Activated CD4-positive, alpha-beta T cell treated with anti-CD3 and anti-CD28 coated beads, Interleukin-2, amount 10 ng/mL, durations not matched to agents 24 days and 14 days (primary cell): Measurements from ENCODE around the gene PCP4. TPM values are rescaled to one million over a fixed set of nuclear protein-coding genes. Genes with fewer than 3 reads are reported as not detected.
"Not testable (repeated sequence)": the region's sequence is repeated elsewhere in the genome, so short reads cannot be mapped to it uniquely, and the experiment has no call there.

Source experiments
- DNase-seq: peaks from one replicate; pipeline ENCODE4 v3.0.0; 2022
- H3K27ac Mint-ChIP-seq: one replicate; pipeline ENCODE4 v1.8.0; 2022; ENCODE audit warnings: mild to moderate bottlenecking, mixed read lengths
- H3K27me3 Mint-ChIP-seq: one replicate; pipeline ENCODE4 v1.8.0; 2022; ENCODE audit warnings: mixed read lengths
- H3K36me3 Mint-ChIP-seq: one replicate; pipeline ENCODE4 v1.8.0; 2022; ENCODE audit warnings: low read depth, mild to moderate bottlenecking, mixed read lengths
- H3K4me1 Mint-ChIP-seq: one replicate; pipeline ENCODE4 v1.8.0; 2021; ENCODE audit warnings: mixed read lengths
- H3K4me3 Mint-ChIP-seq: one replicate; pipeline ENCODE4 v1.8.0; 2022; ENCODE audit warnings: mild to moderate bottlenecking, moderate library complexity, mixed read lengths
- H3K9me3 Mint-ChIP-seq: one replicate; pipeline ENCODE4 v1.8.0; 2021; ENCODE audit warnings: mixed read lengths
- intact Hi-C: fragments of 100-400 bp; cut with micrococcal nuclease; formaldehyde crosslinking; loops from one replicate; pipeline ENCODE4 v1.15.1; 2023
- total RNA-seq: library from RNA; stranded (reverse); gene quantifications from 2 replicates; pipeline ENCODE4 v1.2.3, GENCODE V29; 2022

PCP4 gene
- total RNA-seq, 1 donor from 2014 or later: not detected

GRCh38 chr21:39882151-39882838 is 15.1 kb downstream of the PCP4 start:
- no peaks in the 10 kb centered on the region for H3K4me1 Mint-ChIP-seq
- intact Hi-C loops: no loop called here
- H3K36me3 Mint-ChIP-seq: no peaks in the 10 kb centered on the region
- DNase-seq: no peak
- no peaks in the 10 kb centered on the region for H3K27me3 Mint-ChIP-seq
- H3K4me3 Mint-ChIP-seq: no peak overlapping the region
- H3K27ac Mint-ChIP-seq: no peak overlapping the region
- no peaks in the 10 kb centered on the region for H3K9me3 Mint-ChIP-seq

- H3K4me3 Mint-ChIP-seq: no peak overlapping the region
- no peaks in the 10 kb centered on the region for H3K27me3 Mint-ChIP-seq
- no peaks in the 10 kb centered on the region for H3K36me3 Mint-ChIP-seq
- intact Hi-C loops: no loop called here
- no peaks in the 10 kb centered on the region for H3K4me1 Mint-ChIP-seq
- H3K27ac Mint-ChIP-seq: no peak overlapping the region
- no peak for DNase-seq
- no peaks in the 10 kb centered on the region for H3K9me3 Mint-ChIP-seq
Observed at GRCh38 chr21:39882839-39883195, 15.6 kb downstream of the PCP4 start.

GRCh38 chr21:39885119-39885848 is 18.0 kb downstream of the PCP4 start:
- intact Hi-C loops: no loop called here
- no peaks in the 10 kb centered on the region for H3K36me3 Mint-ChIP-seq
- no peaks in the 10 kb centered on the region for H3K9me3 Mint-ChIP-seq
- DNase-seq: no peak
- no peaks in the 10 kb centered on the region for H3K27me3 Mint-ChIP-seq
- H3K4me1 Mint-ChIP-seq: no peaks in the 10 kb centered on the region
- H3K27ac Mint-ChIP-seq: no peak overlapping the region
- no peak overlapping the region for H3K4me3 Mint-ChIP-seq

GRCh38 chr21:39888848-39889247 is 21.6 kb downstream of the PCP4 start:
- DNase-seq: no peak
- Mint-ChIP-seq H3K9me3 (no peaks in the 10 kb centered on the region), H3K4me3 (no peak overlapping the region), H3K27me3 (no peaks in the 10 kb centered on the region), H3K36me3 (no peaks in the 10 kb centered on the region), H3K4me1 (no peaks in the 10 kb centered on the region), H3K27ac (no peak overlapping the region)
- intact Hi-C loops: no loop called here

GRCh38 chr21:39891111-39891510 is 23.9 kb downstream of the PCP4 start:
- Mint-ChIP-seq H3K9me3 (no peaks in the 10 kb centered on the region), H3K27ac (no peak overlapping the region), H3K4me1 (no peaks in the 10 kb centered on the region), H3K36me3 (no peaks in the 10 kb centered on the region), H3K4me3 (no peak overlapping the region), H3K27me3 (no peaks in the 10 kb centered on the region)
- no peak for DNase-seq
- intact Hi-C loops: no loop called here

GRCh38 chr21:39891863-39892262 is 24.6 kb downstream of the PCP4 start:
- H3K4me1 Mint-ChIP-seq, H3K27ac Mint-ChIP-seq, intact Hi-C loops, H3K36me3 Mint-ChIP-seq, H3K27me3 Mint-ChIP-seq, H3K9me3 Mint-ChIP-seq, H3K4me3 Mint-ChIP-seq, DNase-seq: not testable (repeated sequence)

GRCh38 chr21:39900491-39900890 is 33.3 kb downstream of the PCP4 start:
- H3K9me3 Mint-ChIP-seq: no peaks in the 10 kb centered on the region
- H3K4me3 Mint-ChIP-seq: no peak overlapping the region
- H3K36me3 Mint-ChIP-seq: no peaks in the 10 kb centered on the region

GRCh38 chr21:39900911-39901310 is 33.7 kb downstream of the PCP4 start:
- Mint-ChIP-seq H3K9me3 (no peaks in the 10 kb centered on the region), H3K27me3 (no peaks in the 10 kb centered on the region)

More at GRCh38 chr21:39900491-39900890, 33.3 kb downstream of the PCP4 start:
- intact Hi-C loops: no loop called here
- no peaks in the 10 kb centered on the region for H3K27me3 Mint-ChIP-seq
- H3K27ac Mint-ChIP-seq: no peak overlapping the region
- no peaks in the 10 kb centered on the region for H3K4me1 Mint-ChIP-seq
- DNase-seq: no peak

GRCh38 chr21:39902986-39903385 is 35.7 kb downstream of the PCP4 start:
- intact Hi-C loops: no loop called here
- no peaks in the 10 kb centered on the region for H3K4me1 Mint-ChIP-seq
- no peaks in the 10 kb centered on the region for H3K36me3 Mint-ChIP-seq
- H3K9me3 Mint-ChIP-seq: no peaks in the 10 kb centered on the region
- H3K27me3 Mint-ChIP-seq: no peaks in the 10 kb centered on the region
- H3K27ac Mint-ChIP-seq: no peak overlapping the region
- DNase-seq: no peak
- H3K4me3 Mint-ChIP-seq: no peak overlapping the region

More at GRCh38 chr21:39900911-39901310, 33.7 kb downstream of the PCP4 start:
- H3K4me3 Mint-ChIP-seq: no peak overlapping the region
- no peak for DNase-seq
- no peaks in the 10 kb centered on the region for H3K36me3 Mint-ChIP-seq
- intact Hi-C loops: no loop called here
- no peak overlapping the region for H3K27ac Mint-ChIP-seq
- H3K4me1 Mint-ChIP-seq: no peaks in the 10 kb centered on the region

GRCh38 chr21:39904457-39904856 is 37.2 kb downstream of the PCP4 start:
- no peak overlapping the region for H3K4me3 Mint-ChIP-seq
- H3K27ac Mint-ChIP-seq: no peak overlapping the region
- H3K4me1 Mint-ChIP-seq: no peaks in the 10 kb centered on the region
- no peaks in the 10 kb centered on the region for H3K36me3 Mint-ChIP-seq
- intact Hi-C loops: no loop called here
- DNase-seq: no peak
- H3K9me3 Mint-ChIP-seq: no peaks in the 10 kb centered on the region
- no peaks in the 10 kb centered on the region for H3K27me3 Mint-ChIP-seq

- no peak overlapping the region for H3K4me3 Mint-ChIP-seq
- DNase-seq: no peak
- no peaks in the 10 kb centered on the region for H3K4me1 Mint-ChIP-seq
- intact Hi-C loops: no loop called here
- H3K27me3 Mint-ChIP-seq: no peaks in the 10 kb centered on the region
- H3K36me3 Mint-ChIP-seq: no peaks in the 10 kb centered on the region
- H3K27ac Mint-ChIP-seq: no peak overlapping the region
- no peaks in the 10 kb centered on the region for H3K9me3 Mint-ChIP-seq
Observed at GRCh38 chr21:39908265-39908923, 41.2 kb downstream of the PCP4 start.

GRCh38 chr21:39911286-39912199 is 44.3 kb downstream of the PCP4 start:
- Mint-ChIP-seq H3K36me3 (no peaks in the 10 kb centered on the region), H3K27me3 (no peaks in the 10 kb centered on the region), H3K27ac (no peak overlapping the region), H3K4me1 (no peaks in the 10 kb centered on the region), H3K9me3 (no peaks in the 10 kb centered on the region), H3K4me3 (no peak overlapping the region)
- intact Hi-C loops: no loop called here
- DNase-seq: no peak

- no peaks in the 10 kb centered on the region for H3K9me3 Mint-ChIP-seq
- H3K4me3 Mint-ChIP-seq: no peak overlapping the region
- H3K4me1 Mint-ChIP-seq: no peaks in the 10 kb centered on the region
- intact Hi-C loops: no loop called here
- H3K27me3 Mint-ChIP-seq: no peaks in the 10 kb centered on the region
- no peak overlapping the region for H3K27ac Mint-ChIP-seq
- no peaks in the 10 kb centered on the region for H3K36me3 Mint-ChIP-seq
- no peak for DNase-seq
Observed at GRCh38 chr21:39913706-39914305, 46.6 kb downstream of the PCP4 start.
